ENCODE results near the gene CST1. TPM values are rescaled to one million over a fixed set of nuclear protein-coding genes. Genes with fewer than 3 reads are reported as not detected.
"Not testable (repeated sequence)": the region's sequence is repeated elsewhere in the genome, so short reads cannot be mapped to it uniquely, and the experiment has no call there.

CST1 gene
- total RNA-seq, 3 donors from 2014 or later (not counting 1 experiment from before 2014, with no cell fraction given), result not detected

DNA sequence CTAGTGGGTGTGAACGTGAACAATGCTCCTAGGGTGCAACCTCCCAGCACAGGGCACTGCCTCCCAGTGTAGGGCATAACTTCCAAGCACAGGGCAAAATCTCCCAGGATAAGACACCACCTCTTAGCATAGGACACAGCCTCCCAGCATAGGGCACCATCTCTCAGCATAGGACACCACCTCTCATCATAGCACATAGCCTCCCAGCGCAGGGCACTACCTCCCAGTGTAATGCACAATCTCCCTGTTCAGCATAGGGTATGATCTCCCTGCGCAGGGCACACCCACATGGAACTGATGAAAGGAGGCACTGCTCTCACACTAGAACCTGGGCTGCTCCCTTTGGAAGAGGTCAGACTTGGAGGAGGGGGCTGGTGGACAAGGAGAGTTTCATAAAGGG, 21.3 kb upstream of the CST1 start:
- intact Hi-C loops (cut with micrococcal nuclease), result no loop called here
- no peak for ATAC-seq
- DNase-seq, result no peak
- Mint-ChIP-seq H3K4me3 (no peak overlapping the region), H3K4me1 (no peaks in the 10 kb centered on the region), H3K36me3 (no peaks in the 10 kb centered on the region), H3K27me3 (ENCODE audit: low read depth in 2 of 2) (peaks cover 13 to 14% of the 10 kb centered on the region in 2 donors), H3K9me3 (no peaks in the 10 kb centered on the region), H3K27ac (no peak overlapping the region)
- Histone ChIP-seq H3K27me3 (ENCODE audit: control insufficient read depth, insufficient read depth, low read length) (no peaks in the 10 kb centered on the region), H3K36me3 (ENCODE audit: control insufficient read depth, insufficient read depth, low read length) (no peaks in the 10 kb centered on the region), H3K4me1 (ENCODE audit: control insufficient read depth, insufficient read depth, low read length) (no peaks in the 10 kb centered on the region), H3K27ac (ENCODE audit: low read length) (no peak overlapping the region), H3K9me3 (ENCODE audit: control insufficient read depth, insufficient read depth, low read length) (no peaks in the 10 kb centered on the region), H3K4me3 (ENCODE audit: low read length) (no peak overlapping the region)
- TF ChIP-seq CTCF (IDR thresholded peaks at IDR 0.05), result no peak
- 83% methylated on average over 3 of the region's 3 CpGs for WGBS (ENCODE audit: insufficient coverage)

DNA sequence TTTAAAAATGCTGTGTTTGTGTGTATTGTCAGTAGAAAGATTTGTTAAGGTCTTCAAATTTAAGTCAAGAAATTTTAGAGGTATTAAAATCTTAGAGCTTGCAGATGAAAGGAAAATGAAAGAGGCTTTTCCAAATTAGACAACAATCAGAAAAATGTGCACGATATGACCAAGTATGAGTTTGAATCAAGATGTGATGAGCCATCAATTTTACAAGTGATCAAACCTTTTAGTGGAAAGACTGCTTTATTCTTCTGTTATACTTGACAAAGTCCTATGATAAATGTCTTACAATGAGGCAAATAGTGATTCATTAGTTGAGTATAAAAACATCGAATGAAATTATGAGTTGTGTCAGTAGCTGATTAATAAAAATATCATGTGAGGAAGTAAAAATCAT, 19.6 kb upstream of the CST1 start:
- peaks cover 10 to 15% of the 10 kb centered on the region in 2 donors for H3K27me3 Mint-ChIP-seq (ENCODE audit: low read depth in 2 of 2)
- no peaks in the 10 kb centered on the region for H3K9me3 ChIP-seq (ENCODE audit: control insufficient read depth, insufficient read depth, low read length)
- no peak overlapping the region for H3K27ac Mint-ChIP-seq
- no peak overlapping the region for H3K4me3 Mint-ChIP-seq
- DNase-seq, result no peak
- no peaks in the 10 kb centered on the region for H3K36me3 ChIP-seq (ENCODE audit: control insufficient read depth, insufficient read depth, low read length)
- H3K9me3 Mint-ChIP-seq, result no peaks in the 10 kb centered on the region
- no peak for ATAC-seq
- H3K4me1 ChIP-seq (ENCODE audit: control insufficient read depth, insufficient read depth, low read length), result no peaks in the 10 kb centered on the region
- H3K4me1 Mint-ChIP-seq, result no peaks in the 10 kb centered on the region
- no peak overlapping the region for H3K4me3 ChIP-seq (ENCODE audit: low read length)
- intact Hi-C loops (cut with micrococcal nuclease), result no loop called here
- TF ChIP-seq CTCF (IDR thresholded peaks at IDR 0.05), result no peak
- WGBS (ENCODE audit: insufficient coverage), result 91% methylated on average over 2 of the region's 2 CpGs
- H3K27ac ChIP-seq (ENCODE audit: low read length), result no peak overlapping the region
- no peaks in the 10 kb centered on the region for H3K36me3 Mint-ChIP-seq
- no peaks in the 10 kb centered on the region for H3K27me3 ChIP-seq (ENCODE audit: control insufficient read depth, insufficient read depth, low read length)

- H3K27ac Mint-ChIP-seq; H3K9me3 Mint-ChIP-seq; intact Hi-C loops (cut with micrococcal nuclease); DNase-seq; H3K4me3 Mint-ChIP-seq; H3K9me3 ChIP-seq (ENCODE audit: control insufficient read depth, insufficient read depth, low read length); H3K4me3 ChIP-seq (ENCODE audit: low read length); H3K4me1 Mint-ChIP-seq; ATAC-seq; H3K36me3 Mint-ChIP-seq; H3K4me1 ChIP-seq (ENCODE audit: control insufficient read depth, insufficient read depth, low read length); H3K27me3 ChIP-seq (ENCODE audit: control insufficient read depth, insufficient read depth, low read length); H3K36me3 ChIP-seq (ENCODE audit: control insufficient read depth, insufficient read depth, low read length); H3K27ac ChIP-seq (ENCODE audit: low read length): not testable (repeated sequence)
- peaks cover 13 to 20% of the 10 kb centered on the region in 2 donors for H3K27me3 Mint-ChIP-seq (ENCODE audit: low read depth in 2 of 2)
Observed at GRCh38 chr20:23768520-23768919, 17.8 kb upstream of the CST1 start.

DNA sequence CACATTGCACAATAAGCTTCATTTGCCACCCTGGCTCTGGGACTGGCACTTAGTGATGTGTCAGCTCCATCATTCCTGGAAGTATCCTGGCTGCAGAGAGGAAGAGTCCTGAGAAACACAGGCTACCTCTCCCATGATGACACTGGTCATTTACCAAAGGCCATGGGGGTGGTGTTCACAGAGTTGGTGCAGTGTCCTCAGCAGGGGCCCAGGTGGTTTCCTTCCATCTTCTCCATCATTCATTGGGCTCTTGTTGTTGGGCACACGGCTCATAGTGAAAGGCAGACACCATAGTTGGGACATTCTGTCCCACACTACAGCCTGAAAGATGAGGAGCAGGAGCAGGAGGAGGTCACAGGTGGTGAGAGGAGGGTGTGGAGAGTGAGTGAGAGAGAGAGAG, 15.8 kb upstream of the CST1 start:
- Histone ChIP-seq H3K4me1 (ENCODE audit: control insufficient read depth, insufficient read depth, low read length) (no peaks in the 10 kb centered on the region), H3K27me3 (ENCODE audit: control insufficient read depth, insufficient read depth, low read length) (no peaks in the 10 kb centered on the region), H3K36me3 (ENCODE audit: control insufficient read depth, insufficient read depth, low read length) (no peaks in the 10 kb centered on the region), H3K9me3 (ENCODE audit: control insufficient read depth, insufficient read depth, low read length) (no peaks in the 10 kb centered on the region), H3K27ac (ENCODE audit: low read length) (no peak overlapping the region), H3K4me3 (ENCODE audit: low read length) (no peak overlapping the region)
- intact Hi-C loops (cut with micrococcal nuclease), result no loop called here
- no peak for TF ChIP-seq CTCF (IDR thresholded peaks at IDR 0.05)
- 100% methylated on average over 1 of the region's 1 CpG for WGBS (ENCODE audit: insufficient coverage)
- H3K27me3 Mint-ChIP-seq (ENCODE audit: low read depth in 2 of 2), result peaks cover 9 to 28% of the 10 kb centered on the region in 2 donors
- no peak overlapping the region for H3K27ac Mint-ChIP-seq
- H3K9me3 Mint-ChIP-seq, result no peaks in the 10 kb centered on the region
- no peaks in the 10 kb centered on the region for H3K4me1 Mint-ChIP-seq
- no peak for DNase-seq
- no peak for ATAC-seq
- H3K4me3 Mint-ChIP-seq, result no peak overlapping the region
- no peaks in the 10 kb centered on the region for H3K36me3 Mint-ChIP-seq
